Aorta (tissue), 5 donors: ENCODE data around the gene NUDT19. TPM values are rescaled to one million over a fixed set of nuclear protein-coding genes. Genes with fewer than 3 reads are reported as not detected.
"Not testable (repeated sequence)": the region's sequence is repeated elsewhere in the genome, so short reads cannot be mapped to it uniquely, and the experiment has no call there.

ENCODE experiments used
- ATAC-seq: fragments of 200-7000 bp; cut with Tn5 transposase; one replicate; pipeline ENCODE4 v1.9.1; 2022; ENCODE audit warnings: moderate library complexity; ENCODE audit not compliant: low FRiP score
- DNase-seq, 2 donors: peaks; one replicate each; pipeline ENCODE4 v3.0.0-alpha.2; 2020
- H3K27ac ChIP-seq, 2 donors: one replicate each; pipeline ENCODE4 v1.5.1; 2013; ENCODE audit warnings: low read length in 2 of 2, mild to moderate bottlenecking in 2 of 2, moderate library complexity in 2 of 2, control low read depth in 1 of 2, inconsistent platforms in 1 of 2, low read depth in 1 of 2
- H3K27me3 ChIP-seq, 2 donors: one replicate each; pipeline ENCODE4 v1.6.1; 2013; ENCODE audit warnings: control low read depth in 1 of 2, low read length in 1 of 2, mild to moderate bottlenecking in 1 of 2, moderate library complexity in 1 of 2; ENCODE audit not compliant: insufficient read depth in 2 of 2, control insufficient read depth in 1 of 2
- H3K36me3 ChIP-seq, 2 donors: one replicate each; pipeline ENCODE4 v1.6.1; 2013; ENCODE audit warnings: control low read depth in 1 of 2, low read length in 1 of 2, mild to moderate bottlenecking in 1 of 2; ENCODE audit not compliant: insufficient read depth in 2 of 2, control insufficient read depth in 1 of 2
- H3K4me1 ChIP-seq, 2 donors: one replicate each; pipeline ENCODE4 v1.6.1; 2013; ENCODE audit warnings: low read length in 2 of 2, control low read depth in 1 of 2, mild to moderate bottlenecking in 1 of 2, moderate library complexity in 1 of 2; ENCODE audit not compliant: insufficient read depth in 2 of 2, control insufficient read depth in 1 of 2
- H3K4me3 ChIP-seq, 2 donors: one replicate each; pipeline ENCODE4 v1.5.1; 2013; ENCODE audit warnings: low read length in 2 of 2, control low read depth in 1 of 2, mild to moderate bottlenecking in 1 of 2
- H3K9me3 ChIP-seq: one replicate; pipeline ENCODE4 v1.6.1; 2013; ENCODE audit warnings: mild to moderate bottlenecking, low read length; ENCODE audit not compliant: control insufficient read depth
- WGBS, 2 donors: extraction: QIAGEN DNeasy Blood & Tissue Kit; methylation state at CpG; one replicate each; pipeline ENCODE4 v1.1.7; 2013; 5-methylcytosine and 5-hydroxymethylcytosine counted together
- intact Hi-C, 2 donors: fragments of 100-400 bp; cut with DNase I; formaldehyde crosslinking; loops; one replicate each; pipeline versions ENCODE4 v1.14.2 to v1.15.0; 2022
- polyA plus RNA-seq, 2 donors: library from polyadenylated mRNA; stranded (reverse); fragments of 200-250 nt; gene quantifications; one replicate each; pipeline ENCODE4 v1.2.3, GENCODE V29; 2013
- total RNA-seq, 2 donors: library from RNA; stranded (reverse); fragmentation: NEBNext Ultra II Directional; extraction: Animal tissue kit (Norgen Biotek cat#: 25700); gene quantifications; one replicate each; pipeline ENCODE4 v1.2.1, GENCODE V29; 2021
- donor health status: healthy with polysubstance abuse.
- donor health status: Bipolar disorder and iron deficiency.
- donor health status: DM: no; HTN: no; CAD: no.
- donor health status: DM: no; HTN: no; CAD: no.
- donor health status: DM: yes; HTN: yes; CAD: no.

Gene NUDT19
- total and polyA plus RNA-seq, 4 donors, result 3.5 to 6.6 (median 5.0) TPM

GRCh38 chr19:32652894-32653598 is 38.6 kb upstream of the NUDT19 start:
- no peaks in the 10 kb centered on the region for H3K4me1 ChIP-seq
- WGBS, 2 donors, result 52 to 54% methylated on average over 12 of the region's 12 CpGs
- H3K27ac ChIP-seq, result no peak overlapping the region
- DNase-seq (peak; percentile 65 to 82), ATAC-seq (no peak)
- no peaks in the 10 kb centered on the region for H3K36me3 ChIP-seq
- no peaks in the 10 kb centered on the region for H3K9me3 ChIP-seq
- H3K27me3 ChIP-seq, result no peaks in the 10 kb centered on the region
- H3K4me3 ChIP-seq, result no peak overlapping the region
- intact Hi-C loops, result no loop called here

GRCh38 chr19:32653599-32653915 is 38.1 kb upstream of the NUDT19 start:
- DNase-seq (no peak), ATAC-seq (no peak)
- H3K4me3 ChIP-seq, result no peak overlapping the region
- H3K27ac ChIP-seq, result no peak overlapping the region
- H3K9me3 ChIP-seq, result no peaks in the 10 kb centered on the region
- intact Hi-C loops, result no loop called here
- H3K4me1 ChIP-seq, result no peaks in the 10 kb centered on the region
- H3K27me3 ChIP-seq, result no peaks in the 10 kb centered on the region
- WGBS, 2 donors, result 90 to 92% methylated on average over 15 of the region's 15 CpGs
- H3K36me3 ChIP-seq, result no peaks in the 10 kb centered on the region

GRCh38 chr19:32656379-32656778 is 35.2 kb upstream of the NUDT19 start:
- H3K9me3 ChIP-seq, H3K4me1 ChIP-seq, DNase-seq, ATAC-seq, H3K4me3 ChIP-seq, H3K36me3 ChIP-seq, H3K27me3 ChIP-seq, H3K27ac ChIP-seq, intact Hi-C loops: not testable (repeated sequence)
- WGBS, 2 donors, result 96 to 98% methylated on average over 8 of the region's 8 CpGs

- no peak overlapping the region for H3K27ac ChIP-seq
- H3K9me3 ChIP-seq, result no peaks in the 10 kb centered on the region
- ATAC-seq (no peak), DNase-seq (no peak)
- no peaks in the 10 kb centered on the region for H3K27me3 ChIP-seq
- intact Hi-C loops, result no loop called here
- no peak overlapping the region for H3K4me3 ChIP-seq
- no peaks in the 10 kb centered on the region for H3K4me1 ChIP-seq
- no peaks in the 10 kb centered on the region for H3K36me3 ChIP-seq
- 90 to 92% methylated on average over 9 to 10 of the region's 10 CpGs for WGBS, 2 donors
These were observed 33.5 kb upstream of the NUDT19 start for GRCh38 chr19:32658075-32658474.

- DNase-seq (no peak), ATAC-seq (no peak)
- no peaks in the 10 kb centered on the region for H3K9me3 ChIP-seq
- no peaks in the 10 kb centered on the region for H3K4me1 ChIP-seq
- H3K27me3 ChIP-seq, result no peaks in the 10 kb centered on the region
- no peak overlapping the region for H3K27ac ChIP-seq
- H3K4me3 ChIP-seq, result no peak overlapping the region
- intact Hi-C loops, result no loop called here
- H3K36me3 ChIP-seq, result no peaks in the 10 kb centered on the region
- 85% methylated on average over 10 of the region's 10 CpGs for WGBS, 2 donors
These were observed 33.1 kb upstream of the NUDT19 start for GRCh38 chr19:32658527-32658926.

GRCh38 chr19:32661318-32661717 is 30.3 kb upstream of the NUDT19 start:
- Histone ChIP-seq H3K4me3 (no peak overlapping the region), H3K27me3 (no peaks in the 10 kb centered on the region), H3K4me1 (no peaks in the 10 kb centered on the region), H3K27ac (no peak overlapping the region), H3K36me3 (no peaks in the 10 kb centered on the region), H3K9me3 (no peaks in the 10 kb centered on the region)
- intact Hi-C loops, result no loop called here
- WGBS, 2 donors, result 90 to 91% methylated on average over 7 of the region's 7 CpGs
- DNase-seq (no peak), ATAC-seq (no peak)

- Histone ChIP-seq H3K27ac (no peak overlapping the region), H3K27me3 (no peaks in the 10 kb centered on the region), H3K4me3 (no peak overlapping the region), H3K9me3 (no peaks in the 10 kb centered on the region), H3K4me1 (no peaks in the 10 kb centered on the region), H3K36me3 (no peaks in the 10 kb centered on the region)
- WGBS, 2 donors, result 48 to 51% methylated on average over 3 of the region's 3 CpGs
- ATAC-seq, result no peak
- intact Hi-C loops, result no loop called here
- peak in 1 of 2 donors; percentile 63 for DNase-seq
These were observed 29.4 kb upstream of the NUDT19 start for GRCh38 chr19:32662186-32662585.

GRCh38 chr19:32666084-32666483 is 25.5 kb upstream of the NUDT19 start:
- intact Hi-C loops, result no loop called here
- H3K9me3 ChIP-seq, result no peaks in the 10 kb centered on the region
- H3K4me3 ChIP-seq, result no peak overlapping the region
- no peaks in the 10 kb centered on the region for H3K4me1 ChIP-seq
- no peaks in the 10 kb centered on the region for H3K27me3 ChIP-seq
- no peak for DNase-seq
- ATAC-seq, result no peak
- H3K36me3 ChIP-seq, result no peaks in the 10 kb centered on the region
- no peak overlapping the region for H3K27ac ChIP-seq
- WGBS, 2 donors, result 77 to 83% methylated on average over 6 of the region's 6 CpGs

- Histone ChIP-seq H3K4me1 (no peaks in the 10 kb centered on the region), H3K36me3 (no peaks in the 10 kb centered on the region), H3K9me3 (no peaks in the 10 kb centered on the region), H3K27ac (no peak overlapping the region), H3K27me3 (no peaks in the 10 kb centered on the region), H3K4me3 (no peak overlapping the region)
- intact Hi-C loops, result no loop called here
- ATAC-seq (no peak), DNase-seq (no peak)
- WGBS, 2 donors, result 95% methylated on average over 3 of the region's 3 CpGs
These were observed 22.3 kb upstream of the NUDT19 start for GRCh38 chr19:32669310-32669709.
